ENCODE data around the gene IFI27L1.

GRCh38 chr14:94089479-94089878, 8.4 kb downstream of the IFI27L1 start:
- TF ChIP-seq CREM (CRISPR knock-in tag; IDR thresholded peaks at IDR 0.05) (no peak), PRDM15 (CRISPR knock-in tag; IDR thresholded peaks at IDR 0.05) (no peak), HMGXB4 (CRISPR knock-in tag; IDR thresholded peaks at IDR 0.05) (no peak), CTCF (IDR thresholded peaks at IDR 0.05) (no peak), CREB1 (CRISPR knock-in tag; IDR thresholded peaks at IDR 0.05) (no peak), NR1H2 (CRISPR knock-in tag; IDR thresholded peaks at IDR 0.05) (no peak)

Measured in WTC11 (cell line).